UCSD-AML1 (cell line): Measurements from ENCODE around the gene TSPAN1.
A peak's percentile ranks its signal among the peaks of the same experiment; 100 is the strongest.

Experiments used
- DNase-seq: peaks from one replicate; lab custom pipeline; 2025; ENCODE audit not compliant: unreplicated experiment; lab: John Stamatoyannopoulos, UW

Gene TSPAN1

GRCh38 chr1:46174448-46175231, at the start of gene TSPAN1:
TSS of gene TSPAN1 (plus strand) at chr1:46175087. CDS start at chr1:46181108, 6,021 bp downstream.
- no peak for DNase-seq

- no peak for DNase-seq
These were observed 46.5 kb upstream of the TSPAN1 start for GRCh38 chr1:46128344-46128743.

- no peak for DNase-seq
These were observed 44.8 kb upstream of the TSPAN1 start for GRCh38 chr1:46130121-46130520.

- DNase-seq: no peak
These were observed 44.3 kb upstream of the TSPAN1 start for GRCh38 chr1:46130606-46131005.

- DNase-seq: no peak
These were observed 43.8 kb upstream of the TSPAN1 start for GRCh38 chr1:46131093-46131492.

GRCh38 chr1:46131712-46132528, 43.0 kb upstream of the TSPAN1 start:
- DNase-seq: no peak

- DNase-seq: peak; percentile 97
These were observed 42.2 kb upstream of the TSPAN1 start, which contains the start of gene PIK3R3 for GRCh38 chr1:46132529-46133180. TSS of gene PIK3R3 (minus strand) at chr1:46132629. CDS start at chr1:46131952, 677 bp downstream.

GRCh38 chr1:46133181-46133658, 41.7 kb upstream of the TSPAN1 start:
- DNase-seq: no peak

GRCh38 chr1:46133781-46134350, 41.0 kb upstream of the TSPAN1 start:
- DNase-seq: no peak

- DNase-seq: no peak
These were observed 40.1 kb upstream of the TSPAN1 start for GRCh38 chr1:46134660-46135331.

GRCh38 chr1:46136711-46137110, 38.2 kb upstream of the TSPAN1 start:
- DNase-seq: no peak

GRCh38 chr1:46137916-46138315, 37.0 kb upstream of the TSPAN1 start:
- no peak for DNase-seq

GRCh38 chr1:46148318-46148717, 26.6 kb upstream of the TSPAN1 start:
- no peak for DNase-seq

GRCh38 chr1:46150085-46150484, 24.8 kb upstream of the TSPAN1 start:
- no peak for DNase-seq

GRCh38 chr1:46152016-46152415, 22.9 kb upstream of the TSPAN1 start:
- no peak for DNase-seq

GRCh38 chr1:46153228-46153627, 21.7 kb upstream of the TSPAN1 start:
- no peak for DNase-seq

- DNase-seq: no peak
These were observed 21.2 kb upstream of the TSPAN1 start for GRCh38 chr1:46153732-46154131.

- no peak for DNase-seq
These were observed 17.0 kb upstream of the TSPAN1 start for GRCh38 chr1:46157916-46158311.

- DNase-seq: no peak
These were observed 16.3 kb upstream of the TSPAN1 start for GRCh38 chr1:46158312-46159281.
